Measurements from ENCODE around the gene ADAMTS17.

ADAMTS17 gene

GRCh38 chr15:100113351-100114080, 228.3 kb downstream of the ADAMTS17 start:
- H3K4me3 ChIP-seq (ENCODE audit: low read depth, low read length), result no peak overlapping the region
- TF ChIP-seq CTCF (IDR thresholded peaks at IDR 0.05; ENCODE audit: low read depth, low read length), result no peak

- TF ChIP-seq CTCF (IDR thresholded peaks at IDR 0.05; ENCODE audit: low read depth, low read length), result no peak
- H3K4me3 ChIP-seq (ENCODE audit: low read depth, low read length), result no peak overlapping the region
These were observed 229.0 kb downstream of the ADAMTS17 start for GRCh38 chr15:100112636-100113305.

GRCh38 chr15:100112061-100112420, 229.7 kb downstream of the ADAMTS17 start:
- no peak for TF ChIP-seq CTCF (IDR thresholded peaks at IDR 0.05; ENCODE audit: low read depth, low read length)
- no peak overlapping the region for H3K4me3 ChIP-seq (ENCODE audit: low read depth, low read length)

- no peak for TF ChIP-seq CTCF (IDR thresholded peaks at IDR 0.05; ENCODE audit: low read depth, low read length)
- no peak overlapping the region for H3K4me3 ChIP-seq (ENCODE audit: low read depth, low read length)
These were observed 230.4 kb downstream of the ADAMTS17 start for GRCh38 chr15:100111125-100112060.

- no peak overlapping the region for H3K4me3 ChIP-seq (ENCODE audit: low read depth, low read length)
- TF ChIP-seq CTCF (IDR thresholded peaks at IDR 0.05; ENCODE audit: low read depth, low read length), result no peak
These were observed 232.2 kb downstream of the ADAMTS17 start for GRCh38 chr15:100109486-100110035.

- TF ChIP-seq CTCF (IDR thresholded peaks at IDR 0.05; ENCODE audit: low read depth, low read length), result no peak
- H3K4me3 ChIP-seq (ENCODE audit: low read depth, low read length), result no peak overlapping the region
These were observed 232.9 kb downstream of the ADAMTS17 start for GRCh38 chr15:100108846-100109245.
